ENCODE measurements around the gene CYFIP1.
A peak's percentile ranks its signal among the peaks of the same experiment; 100 is the strongest.

CYFIP1 gene

DNA sequence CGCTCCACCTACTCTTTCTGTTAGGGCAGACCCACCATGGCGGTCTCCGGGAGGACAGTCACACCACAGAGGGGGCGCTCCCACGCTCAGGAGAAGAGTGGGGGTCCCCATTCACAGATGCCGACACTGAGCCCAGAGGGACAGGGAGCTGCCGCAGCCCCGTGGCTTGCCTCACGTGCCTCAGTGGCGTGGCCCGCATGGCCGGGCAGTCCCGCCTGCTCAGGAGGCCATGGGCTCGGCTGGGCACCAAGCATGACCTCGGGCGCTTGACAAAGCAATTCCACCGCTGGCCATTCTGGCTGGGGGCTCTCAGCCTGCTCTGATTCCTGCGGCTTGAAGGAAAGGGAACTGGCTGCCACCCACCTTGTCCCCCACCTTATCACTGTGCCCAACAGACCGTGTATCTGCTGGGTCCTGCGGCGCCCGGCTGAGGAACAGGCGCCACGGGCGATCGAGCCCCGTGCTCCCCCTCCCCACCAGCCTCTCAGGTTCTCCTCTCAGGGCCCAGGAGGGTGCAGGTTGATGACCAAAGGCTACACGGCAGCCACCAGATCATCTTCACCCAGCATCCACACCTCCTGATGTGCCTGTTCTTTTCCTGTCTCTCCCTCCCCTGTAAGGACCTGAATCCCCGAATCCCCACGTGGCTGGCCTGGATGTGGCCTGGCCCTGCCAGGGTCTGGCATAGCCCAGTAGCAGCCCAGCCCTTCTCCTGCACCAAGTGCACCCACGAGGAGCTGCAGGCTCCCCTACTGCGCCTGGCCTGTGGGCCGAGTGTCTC is 20.7 kb downstream of the CYFIP1 start:
- Histone ChIP-seq H3K79me2 (ENCODE audit: control insufficient read depth, insufficient read depth, low read length, poor library complexity) (peaks cover 21% of the 10 kb centered on the region), H3K23ac (ENCODE audit: low read length) (no peak overlapping the region), H3K4me1 (ENCODE audit: control insufficient read depth in 1 of 2, insufficient read depth in 2 of 2, low read length in 2 of 2) (peaks cover 5 to 9% of the 10 kb centered on the region in 2 experiments), H2BK5ac (ENCODE audit: low read depth, low read length, poor library complexity) (no peak overlapping the region), H3K14ac (ENCODE audit: low read length) (no peak overlapping the region), H2AFZ (ENCODE audit: insufficient read depth, low read length, poor library complexity) (no peak overlapping the region), H3K9me3 (ENCODE audit: insufficient read depth, low read depth, low read length) (no peaks in the 10 kb centered on the region), H3K18ac (ENCODE audit: low read length) (no peak overlapping the region), H3K4me2 (ENCODE audit: low read length) (no peak overlapping the region), H3K27ac (ENCODE audit: low read depth, low read length) (no peak overlapping the region), H3K36me3 (ENCODE audit: control insufficient read depth in 1 of 2, insufficient read depth in 2 of 2, low read length in 2 of 2) (no peaks in the 10 kb centered on the region), H3K79me1 (ENCODE audit: low read length) (no peaks in the 10 kb centered on the region), H3K9ac (ENCODE audit: low read length) (no peak overlapping the region), H2AK5ac (ENCODE audit: low read length) (no peak overlapping the region), H3K4me3 (ENCODE audit: low read depth, low read length) (peak overlapping the region; percentile 18), H4K12ac (ENCODE audit: low read depth, low read length) (no peak overlapping the region), H3K4ac (ENCODE audit: low read depth, low read length) (peak overlapping the region; percentile 30), H3K27me3 (ENCODE audit: insufficient read depth, low read length) (no peaks in the 10 kb centered on the region), H2BK120ac (ENCODE audit: insufficient read depth, low read length, poor library complexity) (no peak overlapping the region), H4K91ac (ENCODE audit: low read depth, low read length) (no peak overlapping the region), H4K8ac (ENCODE audit: low read depth, low read length) (no peak overlapping the region), H2BK12ac (ENCODE audit: low read length) (no peak overlapping the region)
- no peak for DNase-seq
- no CpG with 5 or more reads among the region's 33 CpGs for WGBS (ENCODE audit: extremely low coverage, insufficient coverage, insufficient read length)

DNA sequence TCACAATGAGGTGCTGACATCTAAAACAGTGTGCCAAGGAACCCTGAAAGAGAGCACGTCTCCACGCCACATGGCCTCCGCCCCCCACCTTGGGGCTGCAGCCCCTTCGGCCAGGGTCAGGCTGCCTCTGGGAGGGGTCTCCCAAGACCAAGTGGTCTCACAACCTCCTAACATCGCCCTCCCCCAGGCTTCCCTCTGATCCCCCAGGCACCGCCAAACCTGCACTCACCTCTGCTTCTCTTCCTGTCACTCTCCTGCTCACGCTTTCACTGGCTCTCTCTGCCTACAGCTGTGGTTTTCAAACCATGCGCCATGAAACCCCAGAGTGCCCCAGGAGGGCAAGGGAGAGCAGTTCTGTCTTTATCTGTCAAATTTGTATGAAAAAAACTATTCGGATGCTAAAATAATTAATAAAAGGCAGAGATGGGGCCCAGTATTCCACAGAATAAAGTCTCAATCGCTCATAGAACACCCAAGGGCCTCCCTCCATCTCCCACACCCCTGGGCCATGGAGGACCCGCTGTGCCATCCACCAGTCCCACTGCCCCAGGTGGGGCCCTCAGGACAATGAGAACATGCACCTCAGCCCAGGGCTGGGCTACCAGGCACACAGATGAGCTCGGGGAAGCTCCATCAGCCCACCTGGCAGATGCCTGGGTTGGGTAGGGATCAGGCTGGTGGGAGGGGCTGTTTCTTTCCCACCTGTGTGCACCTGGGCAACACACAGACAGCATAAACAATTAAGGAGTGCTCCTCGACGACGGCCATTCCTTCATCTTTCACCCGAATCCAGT is 21.5 kb downstream of the CYFIP1 start:
- no peak overlapping the region for H2BK12ac ChIP-seq (ENCODE audit: low read length)
- H3K79me2 ChIP-seq (ENCODE audit: control insufficient read depth, insufficient read depth, low read length, poor library complexity): peaks cover 27% of the 10 kb centered on the region
- no peaks in the 10 kb centered on the region for H3K79me1 ChIP-seq (ENCODE audit: low read length)
- no peak overlapping the region for H3K9ac ChIP-seq (ENCODE audit: low read length)
- H3K23ac ChIP-seq (ENCODE audit: low read length): no peak overlapping the region
- no peak overlapping the region for H4K8ac ChIP-seq (ENCODE audit: low read depth, low read length)
- no peak overlapping the region for H3K4me3 ChIP-seq (ENCODE audit: low read depth, low read length)
- WGBS (ENCODE audit: extremely low coverage, insufficient coverage, insufficient read length): no CpG with 5 or more reads among the region's 16 CpGs
- H3K27me3 ChIP-seq (ENCODE audit: insufficient read depth, low read length): no peaks in the 10 kb centered on the region
- no peak overlapping the region for H2AFZ ChIP-seq (ENCODE audit: insufficient read depth, low read length, poor library complexity)
- no peak overlapping the region for H4K91ac ChIP-seq (ENCODE audit: low read depth, low read length)
- no peak overlapping the region for H4K12ac ChIP-seq (ENCODE audit: low read depth, low read length)
- peak overlapping the region; percentile 41 for H3K18ac ChIP-seq (ENCODE audit: low read length)
- no peaks in the 10 kb centered on the region for H3K9me3 ChIP-seq (ENCODE audit: insufficient read depth, low read depth, low read length)
- H3K36me3 ChIP-seq (ENCODE audit: control insufficient read depth in 1 of 2, insufficient read depth in 2 of 2, low read length in 2 of 2): no peaks in the 10 kb centered on the region
- no peak overlapping the region for H3K4me2 ChIP-seq (ENCODE audit: low read length)
- H2BK120ac ChIP-seq (ENCODE audit: insufficient read depth, low read length, poor library complexity): no peak overlapping the region
- DNase-seq: no peak
- peaks cover 3 to 4% of the 10 kb centered on the region in 2 experiments for H3K4me1 ChIP-seq (ENCODE audit: control insufficient read depth in 1 of 2, insufficient read depth in 2 of 2, low read length in 2 of 2)
- H3K27ac ChIP-seq (ENCODE audit: low read depth, low read length): no peak overlapping the region
- no peak overlapping the region for H2AK5ac ChIP-seq (ENCODE audit: low read length)
- peak overlapping the region; percentile 41 for H3K4ac ChIP-seq (ENCODE audit: low read depth, low read length)
- no peak overlapping the region for H3K14ac ChIP-seq (ENCODE audit: low read length)
- H2BK5ac ChIP-seq (ENCODE audit: low read depth, low read length, poor library complexity): no peak overlapping the region

DNA sequence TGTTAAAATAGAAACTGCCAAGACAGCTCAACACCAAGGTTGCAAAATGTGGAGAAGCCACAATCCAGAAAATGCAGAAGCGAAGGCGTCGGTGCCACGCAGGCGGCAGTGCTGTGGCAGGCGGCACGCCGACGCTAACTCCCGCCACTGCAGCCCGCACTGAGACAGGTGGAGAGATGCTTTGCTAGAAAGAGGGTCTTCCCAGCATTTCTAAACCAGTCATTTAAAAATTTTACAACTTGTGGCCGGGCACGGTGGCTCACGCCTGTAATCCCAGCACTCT is 23.2 kb downstream of the CYFIP1 start:
- H2BK120ac ChIP-seq (ENCODE audit: insufficient read depth, low read length, poor library complexity): no peak overlapping the region
- no peak overlapping the region for H3K4me2 ChIP-seq (ENCODE audit: low read length)
- H3K23ac ChIP-seq (ENCODE audit: low read length): no peak overlapping the region
- H3K79me1 ChIP-seq (ENCODE audit: low read length): no peaks in the 10 kb centered on the region
- no peak overlapping the region for H3K14ac ChIP-seq (ENCODE audit: low read length)
- no peak overlapping the region for H3K4me3 ChIP-seq (ENCODE audit: low read depth, low read length)
- no peaks in the 10 kb centered on the region for H3K4me1 ChIP-seq (ENCODE audit: control insufficient read depth in 1 of 2, insufficient read depth in 2 of 2, low read length in 2 of 2)
- no CpG with 5 or more reads among the region's 14 CpGs for WGBS (ENCODE audit: extremely low coverage, insufficient coverage, insufficient read length)
- peaks cover 34% of the 10 kb centered on the region for H3K79me2 ChIP-seq (ENCODE audit: control insufficient read depth, insufficient read depth, low read length, poor library complexity)
- H3K9me3 ChIP-seq (ENCODE audit: insufficient read depth, low read depth, low read length): no peaks in the 10 kb centered on the region
- no peaks in the 10 kb centered on the region for H3K27me3 ChIP-seq (ENCODE audit: insufficient read depth, low read length)
- no peak overlapping the region for H3K18ac ChIP-seq (ENCODE audit: low read length)
- no peak overlapping the region for H2AFZ ChIP-seq (ENCODE audit: insufficient read depth, low read length, poor library complexity)
- no peak overlapping the region for H3K9ac ChIP-seq (ENCODE audit: low read length)
- DNase-seq: peak in 1 of 2 donors; percentile 26
- H4K12ac ChIP-seq (ENCODE audit: low read depth, low read length): no peak overlapping the region
- H3K4ac ChIP-seq (ENCODE audit: low read depth, low read length): no peak overlapping the region
- H4K91ac ChIP-seq (ENCODE audit: low read depth, low read length): no peak overlapping the region
- H2BK12ac ChIP-seq (ENCODE audit: low read length): no peak overlapping the region
- H4K8ac ChIP-seq (ENCODE audit: low read depth, low read length): no peak overlapping the region
- no peak overlapping the region for H2BK5ac ChIP-seq (ENCODE audit: low read depth, low read length, poor library complexity)
- no peak overlapping the region for H3K27ac ChIP-seq (ENCODE audit: low read depth, low read length)
- H3K36me3 ChIP-seq (ENCODE audit: control insufficient read depth in 1 of 2, insufficient read depth in 2 of 2, low read length in 2 of 2): no peaks in the 10 kb centered on the region
- no peak overlapping the region for H2AK5ac ChIP-seq (ENCODE audit: low read length)

DNA sequence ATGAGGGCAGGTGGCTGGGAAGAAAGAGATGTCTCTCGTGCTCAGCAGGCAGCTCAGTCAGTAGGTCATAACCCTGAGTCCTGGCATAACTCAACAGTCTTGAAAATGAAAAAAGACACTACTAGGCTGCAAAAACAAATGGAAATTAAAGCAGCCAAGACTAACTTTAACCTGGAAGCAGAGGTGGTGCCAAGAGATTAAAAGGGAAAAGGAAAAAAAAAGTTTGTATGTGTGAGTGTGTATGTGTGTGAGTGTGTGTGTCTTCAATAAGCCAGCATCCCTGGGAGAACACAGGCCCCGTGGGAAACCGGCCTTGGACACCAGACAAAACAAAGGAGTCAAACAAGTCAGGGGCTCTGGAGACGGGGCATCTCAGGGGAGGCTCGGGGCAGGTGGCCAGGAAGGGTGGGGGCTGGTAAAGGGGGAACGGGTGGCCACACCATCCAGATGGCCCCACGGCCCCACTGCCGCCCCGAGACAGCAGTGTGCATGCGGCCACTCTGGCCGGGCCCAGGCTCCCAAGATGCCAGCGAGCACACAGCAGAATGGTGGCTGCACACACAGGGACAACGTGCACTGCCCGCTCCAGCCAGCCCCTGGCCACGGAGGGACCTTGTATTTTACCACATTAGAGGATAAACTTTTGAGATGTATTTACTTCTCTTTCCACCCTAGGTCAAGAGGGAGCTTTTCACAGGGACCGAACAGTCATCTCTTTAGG is 23.8 kb downstream of the CYFIP1 start:
- Histone ChIP-seq H2AK5ac (ENCODE audit: low read length) (no peak overlapping the region), H3K27me3 (ENCODE audit: insufficient read depth, low read length) (no peaks in the 10 kb centered on the region), H3K79me1 (ENCODE audit: low read length) (no peaks in the 10 kb centered on the region), H4K12ac (ENCODE audit: low read depth, low read length) (no peak overlapping the region), H2BK120ac (ENCODE audit: insufficient read depth, low read length, poor library complexity) (no peak overlapping the region), H3K79me2 (ENCODE audit: control insufficient read depth, insufficient read depth, low read length, poor library complexity) (peaks cover 38% of the 10 kb centered on the region), H3K36me3 (ENCODE audit: control insufficient read depth in 1 of 2, insufficient read depth in 2 of 2, low read length in 2 of 2) (peaks cover 2 to 3% of the 10 kb centered on the region in 2 experiments), H3K14ac (ENCODE audit: low read length) (no peak overlapping the region), H4K8ac (ENCODE audit: low read depth, low read length) (no peak overlapping the region), H3K18ac (ENCODE audit: low read length) (no peak overlapping the region), H3K23ac (ENCODE audit: low read length) (no peak overlapping the region), H2AFZ (ENCODE audit: insufficient read depth, low read length, poor library complexity) (no peak overlapping the region), H2BK12ac (ENCODE audit: low read length) (no peak overlapping the region), H3K9me3 (ENCODE audit: insufficient read depth, low read depth, low read length) (no peaks in the 10 kb centered on the region), H2BK5ac (ENCODE audit: low read depth, low read length, poor library complexity) (no peak overlapping the region), H3K4me3 (ENCODE audit: low read depth, low read length) (no peak overlapping the region), H3K4me2 (ENCODE audit: low read length) (no peak overlapping the region), H3K9ac (ENCODE audit: low read length) (no peak overlapping the region), H4K91ac (ENCODE audit: low read depth, low read length) (no peak overlapping the region), H3K4me1 (ENCODE audit: control insufficient read depth in 1 of 2, insufficient read depth in 2 of 2, low read length in 2 of 2) (peaks cover 3% of the 10 kb centered on the region in 2 experiments), H3K4ac (ENCODE audit: low read depth, low read length) (peak overlapping the region; percentile 71), H3K27ac (ENCODE audit: low read depth, low read length) (no peak overlapping the region)
- no peak for DNase-seq
- WGBS (ENCODE audit: extremely low coverage, insufficient coverage, insufficient read length): no CpG with 5 or more reads among the region's 16 CpGs
